ENCODE data around the gene KCTD10.
"Not testable (repeated sequence)": the region's sequence is repeated elsewhere in the genome, so short reads cannot be mapped to it uniquely, and the experiment has no call there.

Gene KCTD10

DNA sequence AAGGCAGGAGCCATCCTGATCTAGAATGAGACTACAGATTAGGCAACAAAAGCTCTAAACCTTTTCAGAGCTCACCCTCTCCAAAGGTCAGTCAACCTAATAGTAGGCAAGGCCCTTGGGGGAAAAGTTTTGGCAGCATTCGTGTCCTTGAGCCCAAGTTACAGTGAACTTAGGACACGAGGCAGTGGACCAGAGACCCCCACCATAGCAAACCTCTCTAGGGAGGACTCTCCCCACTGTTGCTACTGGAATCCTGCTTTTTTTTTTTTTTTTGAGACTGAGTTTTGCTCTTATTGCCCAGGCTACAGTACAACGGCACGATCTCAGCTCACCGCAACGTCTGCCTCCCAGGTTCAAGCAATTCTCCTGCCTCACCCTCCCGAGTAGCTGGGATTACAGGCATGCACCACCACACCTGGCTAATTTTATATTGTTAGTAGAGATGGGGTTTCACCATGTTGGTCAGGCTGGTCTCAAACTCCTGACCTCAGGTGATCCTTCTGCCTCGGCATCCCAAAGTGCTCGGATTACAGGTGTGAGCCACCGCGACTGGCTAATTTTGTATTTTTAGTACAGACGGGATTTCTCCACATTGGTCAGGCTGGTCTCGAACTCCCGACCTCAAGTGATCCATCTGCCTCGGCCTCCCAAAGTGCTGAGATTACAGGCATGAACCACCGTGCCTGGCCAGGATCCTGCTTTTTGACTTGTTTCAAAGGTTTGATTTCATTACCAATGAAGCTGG, 3.4 kb downstream of the KCTD10 start:
- H3K36me3 Mint-ChIP-seq (ENCODE audit: low read depth): peaks cover 12% of the 10 kb centered on the region
- not testable (repeated sequence) for H3K27ac Mint-ChIP-seq; H3K27me3 Mint-ChIP-seq (ENCODE audit: low read depth); H3K9me3 Mint-ChIP-seq; H3K4me3 Mint-ChIP-seq; DNase-seq (ENCODE audit: low spot score)
- H3K4me1 Mint-ChIP-seq (ENCODE audit: low read depth): peaks cover 17% of the 10 kb centered on the region

DNA sequence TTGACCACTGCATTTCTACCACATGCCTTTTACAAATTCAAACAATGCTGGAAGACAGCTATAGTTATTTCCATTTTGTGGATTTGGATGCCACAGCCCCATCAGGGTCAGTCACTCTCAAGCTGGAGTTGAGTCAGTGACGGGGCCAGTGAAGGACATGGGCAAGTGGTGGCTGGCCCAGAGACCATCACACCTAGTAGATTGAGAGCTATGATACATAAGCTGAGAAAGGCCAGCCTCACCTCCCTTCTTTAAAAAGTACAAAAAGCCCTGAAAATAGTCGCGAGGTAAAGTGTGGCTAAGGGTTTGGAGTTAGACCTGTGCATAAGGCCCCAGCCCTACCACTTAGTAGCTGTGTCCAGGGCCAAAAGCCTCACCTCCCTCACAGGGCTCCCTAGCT, 4.1 kb downstream of the KCTD10 start:
- no peak overlapping the region for H3K27ac Mint-ChIP-seq
- H3K4me3 Mint-ChIP-seq: no peak overlapping the region
- H3K36me3 Mint-ChIP-seq (ENCODE audit: low read depth): peaks cover 15% of the 10 kb centered on the region
- H3K9me3 Mint-ChIP-seq: no peaks in the 10 kb centered on the region
- DNase-seq (ENCODE audit: low spot score): no peak
- peaks cover 15% of the 10 kb centered on the region for H3K4me1 Mint-ChIP-seq (ENCODE audit: low read depth)
- no peaks in the 10 kb centered on the region for H3K27me3 Mint-ChIP-seq (ENCODE audit: low read depth)

DNA sequence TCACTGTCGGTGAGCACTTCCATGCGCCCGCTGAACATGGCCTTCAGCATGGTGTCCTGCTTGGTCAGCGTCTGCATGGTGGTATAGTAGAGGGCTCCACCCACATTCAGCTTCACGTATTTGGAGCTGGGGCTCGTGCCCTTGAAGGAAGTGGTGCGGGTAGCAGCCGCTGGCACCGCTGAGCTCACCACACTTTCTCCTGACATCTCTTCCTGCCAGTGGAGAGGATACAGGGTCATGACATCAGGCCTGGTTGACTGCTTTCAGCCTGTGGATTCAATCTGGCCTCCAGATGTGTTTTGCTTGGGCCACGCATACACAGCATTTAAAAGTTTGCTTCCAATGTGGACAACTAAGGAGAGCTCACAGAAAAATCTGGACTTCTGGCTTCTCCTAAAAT, 7.6 kb downstream of the KCTD10 start:
- Mint-ChIP-seq H3K9me3 (no peaks in the 10 kb centered on the region), H3K27me3 (ENCODE audit: low read depth) (no peaks in the 10 kb centered on the region), H3K4me1 (ENCODE audit: low read depth) (peaks cover under 1% of the 10 kb centered on the region), H3K27ac (no peak overlapping the region), H3K4me3 (no peak overlapping the region), H3K36me3 (ENCODE audit: low read depth) (peaks cover 9% of the 10 kb centered on the region)
- no peak for DNase-seq (ENCODE audit: low spot score)

DNA sequence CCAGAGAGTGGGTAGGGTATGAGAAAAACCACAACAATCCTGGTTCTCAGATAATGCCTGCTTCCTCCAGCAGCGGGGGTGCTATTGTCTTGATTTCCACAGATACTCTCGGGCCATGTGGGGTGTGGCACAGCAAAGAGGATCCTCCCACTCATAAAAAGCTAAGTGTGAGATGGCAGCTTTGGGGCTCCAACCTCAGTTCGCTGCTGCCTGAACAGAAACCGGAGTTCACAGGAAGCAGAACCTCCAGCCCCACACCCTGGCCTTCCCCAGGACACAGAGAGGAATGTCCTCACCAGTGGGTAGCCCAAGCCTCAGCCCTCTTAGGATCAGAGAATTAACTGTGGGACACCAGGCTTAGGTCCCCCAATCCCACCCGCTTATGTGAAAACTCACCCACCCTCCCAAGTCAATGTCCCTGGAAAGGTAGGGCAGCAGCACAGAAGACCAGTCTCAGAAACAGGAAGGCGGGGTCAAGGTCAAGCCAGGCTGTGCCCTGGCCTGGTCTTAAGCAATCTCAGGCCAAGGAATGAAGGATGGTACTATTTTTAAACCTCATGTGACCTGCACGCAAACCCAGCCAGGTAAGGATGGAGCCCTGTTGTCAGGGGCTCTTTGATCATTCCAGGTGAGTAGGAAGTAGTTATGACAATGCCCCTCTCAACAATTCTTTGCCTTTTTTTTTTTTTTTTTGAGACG, 9.0 kb downstream of the KCTD10 start:
- peaks cover 10% of the 10 kb centered on the region for H3K36me3 Mint-ChIP-seq (ENCODE audit: low read depth)
- no peak for DNase-seq (ENCODE audit: low spot score)

DNA sequence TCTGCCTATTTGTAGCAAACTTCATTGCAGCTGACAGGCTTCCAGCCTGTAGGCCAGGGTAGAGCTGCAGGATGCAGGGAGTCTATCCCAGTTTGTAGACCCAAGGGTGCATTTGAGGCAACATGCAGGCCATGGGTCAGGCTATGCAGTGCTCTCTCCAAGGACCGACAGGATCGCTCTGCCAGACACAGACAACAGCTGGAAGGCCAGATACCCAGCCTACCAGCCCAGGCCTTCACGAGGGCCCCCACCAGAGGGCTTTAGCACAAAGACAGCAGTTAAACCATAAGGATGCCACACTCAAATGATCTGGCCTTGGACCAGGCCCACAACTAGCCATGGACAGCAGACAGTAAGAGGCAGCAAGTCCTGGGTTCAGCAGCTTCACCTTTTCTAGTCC, 10.3 kb downstream of the KCTD10 start:
- Mint-ChIP-seq H3K27ac (no peak overlapping the region), H3K36me3 (ENCODE audit: low read depth) (peaks cover 10% of the 10 kb centered on the region), H3K27me3 (ENCODE audit: low read depth) (no peaks in the 10 kb centered on the region), H3K4me3 (no peak overlapping the region), H3K4me1 (ENCODE audit: low read depth) (peaks cover 18% of the 10 kb centered on the region), H3K9me3 (no peaks in the 10 kb centered on the region)
- no peak for DNase-seq (ENCODE audit: low spot score)

More for the DNA sequence above, 9.0 kb downstream of the KCTD10 start:
- H3K27ac Mint-ChIP-seq: no peak overlapping the region
- no peaks in the 10 kb centered on the region for H3K9me3 Mint-ChIP-seq
- no peaks in the 10 kb centered on the region for H3K27me3 Mint-ChIP-seq (ENCODE audit: low read depth)
- no peak overlapping the region for H3K4me3 Mint-ChIP-seq
- H3K4me1 Mint-ChIP-seq (ENCODE audit: low read depth): peaks cover 12% of the 10 kb centered on the region

DNA sequence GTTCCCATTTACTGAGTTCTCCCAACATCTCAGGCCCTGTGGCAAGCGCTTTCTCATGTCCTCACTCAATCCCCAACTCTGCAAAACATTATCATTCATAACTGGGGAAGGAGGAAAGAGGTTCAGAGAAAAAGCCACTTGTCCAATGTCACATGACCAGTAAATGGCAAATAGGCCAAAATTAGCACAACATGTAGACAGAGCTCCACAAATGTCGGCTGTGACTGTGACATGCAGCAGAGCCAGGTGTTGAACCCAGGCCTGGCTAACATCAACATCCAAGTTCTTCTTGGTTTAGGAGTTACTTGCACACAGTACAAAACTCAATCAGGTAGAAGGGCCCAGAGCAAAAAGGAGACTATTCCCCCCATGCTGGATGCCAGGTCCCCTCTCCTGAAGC, 10.8 kb downstream of the KCTD10 start:
- peaks cover 20% of the 10 kb centered on the region for H3K4me1 Mint-ChIP-seq (ENCODE audit: low read depth)
- H3K36me3 Mint-ChIP-seq (ENCODE audit: low read depth): peaks cover 12% of the 10 kb centered on the region
- no peak overlapping the region for H3K27ac Mint-ChIP-seq
- no peaks in the 10 kb centered on the region for H3K27me3 Mint-ChIP-seq (ENCODE audit: low read depth)
- H3K9me3 Mint-ChIP-seq: no peaks in the 10 kb centered on the region
- DNase-seq (ENCODE audit: low spot score): no peak
- no peak overlapping the region for H3K4me3 Mint-ChIP-seq

DNA sequence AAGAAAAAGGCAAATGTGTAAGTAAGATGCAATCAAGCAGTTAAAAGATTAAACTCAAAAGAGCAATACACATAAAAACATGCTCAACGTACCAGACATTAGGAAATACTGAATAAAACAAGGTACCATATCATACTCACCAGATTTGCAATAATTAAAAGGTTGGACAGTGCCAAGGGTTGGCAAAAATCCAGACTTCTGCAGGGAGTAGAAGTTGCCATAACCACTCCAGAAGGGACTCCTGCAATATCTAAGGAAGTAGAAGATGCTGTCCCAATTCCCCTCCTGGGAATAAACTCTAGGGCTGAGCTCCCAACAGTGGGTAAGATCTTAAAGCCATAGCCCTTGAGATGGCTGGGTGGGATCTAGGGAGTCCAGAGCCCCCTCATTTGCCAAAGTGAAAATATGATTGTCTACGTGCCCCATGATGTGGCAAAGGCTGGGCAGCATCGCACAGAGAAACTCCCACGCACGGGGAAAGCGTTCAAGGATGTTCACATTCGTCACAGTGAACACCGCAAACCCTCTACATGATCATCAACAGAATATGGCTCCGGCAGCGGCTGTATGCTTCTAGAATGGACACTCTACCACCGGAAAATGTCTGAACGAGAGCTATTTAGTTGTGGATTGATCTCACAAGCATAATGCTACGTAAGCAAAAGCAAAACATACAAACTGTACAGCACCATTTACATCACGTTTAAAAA, 12.3 kb downstream of the KCTD10 start:
- no peak overlapping the region for H3K4me3 Mint-ChIP-seq
- H3K4me1 Mint-ChIP-seq (ENCODE audit: low read depth): peaks cover 24% of the 10 kb centered on the region
- DNase-seq (ENCODE audit: low spot score): no peak
- H3K9me3 Mint-ChIP-seq: no peaks in the 10 kb centered on the region
- no peaks in the 10 kb centered on the region for H3K27me3 Mint-ChIP-seq (ENCODE audit: low read depth)
- peaks cover 14% of the 10 kb centered on the region for H3K36me3 Mint-ChIP-seq (ENCODE audit: low read depth)
- no peak overlapping the region for H3K27ac Mint-ChIP-seq

DNA sequence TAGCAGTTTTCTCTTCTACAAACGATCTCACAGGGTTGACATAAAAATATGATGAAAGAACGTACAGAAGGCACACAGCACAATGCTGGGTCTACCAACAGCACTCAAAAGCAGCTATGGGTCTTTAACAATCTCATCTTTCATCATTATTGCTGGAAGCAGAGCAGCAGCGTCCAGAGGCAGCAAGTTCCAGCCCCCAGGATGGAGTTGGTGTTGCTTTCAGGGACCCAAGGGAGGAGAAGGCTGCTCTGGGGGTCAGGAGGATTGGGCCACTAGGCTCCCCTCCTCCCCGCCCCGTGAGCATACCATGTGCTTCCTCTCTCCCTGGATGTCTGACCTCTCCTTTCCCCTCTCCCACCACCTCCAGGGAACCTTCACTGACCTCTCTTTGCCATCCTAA, 13.3 kb downstream of the KCTD10 start:
- H3K4me3 Mint-ChIP-seq: peak overlapping the region; percentile 17
- H3K27ac Mint-ChIP-seq: peak overlapping the region; percentile 76
- DNase-seq (ENCODE audit: low spot score): no peak
- peaks cover 16% of the 10 kb centered on the region for H3K36me3 Mint-ChIP-seq (ENCODE audit: low read depth)
- no peaks in the 10 kb centered on the region for H3K9me3 Mint-ChIP-seq
- H3K4me1 Mint-ChIP-seq (ENCODE audit: low read depth): peaks cover 31% of the 10 kb centered on the region
- no peaks in the 10 kb centered on the region for H3K27me3 Mint-ChIP-seq (ENCODE audit: low read depth)

DNA sequence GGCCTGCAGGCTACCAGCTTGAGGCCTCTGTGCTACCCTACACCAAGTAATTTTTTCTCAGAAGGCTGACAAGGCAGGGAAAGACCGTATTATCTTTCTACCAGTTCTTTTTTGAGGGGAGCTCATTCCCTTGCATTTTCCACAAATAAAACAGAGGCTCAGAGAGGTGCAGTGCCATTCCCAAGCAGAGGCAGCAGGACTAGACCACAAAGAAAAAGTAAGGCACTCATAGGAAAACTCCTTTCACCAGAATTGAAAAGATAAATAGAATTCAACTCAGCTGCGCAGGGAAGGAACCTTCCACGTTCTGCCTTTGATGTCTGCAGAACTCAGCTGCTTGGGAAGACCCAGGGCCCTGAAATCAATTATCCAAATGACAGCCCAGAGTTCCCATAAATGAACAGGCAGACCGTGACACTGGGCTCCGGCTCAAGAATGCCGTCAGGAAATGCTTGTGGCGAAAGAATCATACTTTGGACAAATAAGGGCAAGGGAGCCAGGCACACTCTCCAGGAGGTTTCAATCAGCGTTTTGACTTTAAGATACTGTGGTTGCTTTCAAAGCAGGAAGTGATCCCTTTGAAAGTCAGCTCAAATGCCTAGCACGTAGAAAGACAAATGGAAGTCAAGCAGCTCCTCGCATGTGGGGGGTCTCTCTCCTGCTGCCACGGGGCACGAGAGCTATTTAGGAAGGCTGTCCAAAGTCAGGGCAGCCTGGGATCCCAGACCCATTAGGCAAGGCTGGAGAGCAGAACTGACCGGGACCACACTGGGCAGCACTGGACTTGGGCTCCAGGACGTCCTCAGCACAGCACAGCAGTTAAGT, 14.0 kb downstream of the KCTD10 start:
- H3K27ac Mint-ChIP-seq: peak overlapping the region; percentile 76
- peak overlapping the region; percentile 30 for H3K4me3 Mint-ChIP-seq
- peaks cover 33% of the 10 kb centered on the region for H3K4me1 Mint-ChIP-seq (ENCODE audit: low read depth)
- no peak for DNase-seq (ENCODE audit: low spot score)
- no peaks in the 10 kb centered on the region for H3K27me3 Mint-ChIP-seq (ENCODE audit: low read depth)
- H3K9me3 Mint-ChIP-seq: no peaks in the 10 kb centered on the region
- H3K36me3 Mint-ChIP-seq (ENCODE audit: low read depth): peaks cover 16% of the 10 kb centered on the region

DNA sequence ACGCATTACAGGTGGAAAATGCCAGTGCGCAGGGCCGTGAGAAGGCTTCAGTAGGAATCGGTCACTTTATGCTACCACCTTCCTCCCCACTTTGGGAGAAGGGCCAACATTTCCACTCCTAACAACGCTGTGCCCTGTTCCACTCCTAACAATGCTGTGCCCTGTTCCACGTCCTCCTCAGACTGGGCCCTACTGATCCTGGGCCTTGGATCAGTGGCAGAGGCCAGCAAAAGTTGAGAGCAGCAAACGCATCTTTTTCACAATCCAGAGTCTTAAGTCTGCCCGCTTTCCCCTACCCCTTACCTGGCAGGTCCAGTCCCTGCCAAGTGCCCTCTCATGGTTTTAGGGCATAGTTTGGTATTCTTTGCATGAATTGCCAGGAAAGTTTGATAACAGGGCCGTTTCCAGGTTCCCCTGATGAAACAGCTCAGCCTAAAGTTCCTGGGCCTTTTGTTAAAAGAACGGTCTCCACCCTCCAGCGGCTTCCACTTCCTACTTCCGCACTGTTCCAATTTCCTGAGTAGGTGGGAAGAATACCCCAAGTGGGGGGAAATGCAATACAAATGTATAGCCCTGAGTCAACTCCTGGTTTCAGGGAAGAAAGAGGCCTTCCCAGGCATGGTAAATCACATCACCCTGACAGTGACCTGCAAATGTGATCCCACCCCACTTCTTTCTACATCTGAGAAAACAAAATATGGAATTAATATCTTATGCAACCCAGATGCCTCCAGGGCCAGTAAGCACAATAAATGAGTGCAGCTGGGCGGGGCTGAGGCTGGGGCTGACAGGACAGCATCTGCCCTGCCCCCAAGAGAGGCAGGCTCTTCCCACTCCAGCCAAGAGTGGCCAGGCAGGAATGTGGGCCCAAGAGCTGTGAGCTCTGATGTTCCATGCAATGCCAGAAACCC, 15.0 kb downstream of the KCTD10 start:
- H3K4me1 Mint-ChIP-seq (ENCODE audit: low read depth): peaks cover 33% of the 10 kb centered on the region
- no peaks in the 10 kb centered on the region for H3K27me3 Mint-ChIP-seq (ENCODE audit: low read depth)
- H3K4me3 Mint-ChIP-seq: no peak overlapping the region
- DNase-seq (ENCODE audit: low spot score): no peak
- H3K9me3 Mint-ChIP-seq: no peaks in the 10 kb centered on the region
- H3K27ac Mint-ChIP-seq: peak overlapping the region; percentile 2
- peaks cover 24% of the 10 kb centered on the region for H3K36me3 Mint-ChIP-seq (ENCODE audit: low read depth)

DNA sequence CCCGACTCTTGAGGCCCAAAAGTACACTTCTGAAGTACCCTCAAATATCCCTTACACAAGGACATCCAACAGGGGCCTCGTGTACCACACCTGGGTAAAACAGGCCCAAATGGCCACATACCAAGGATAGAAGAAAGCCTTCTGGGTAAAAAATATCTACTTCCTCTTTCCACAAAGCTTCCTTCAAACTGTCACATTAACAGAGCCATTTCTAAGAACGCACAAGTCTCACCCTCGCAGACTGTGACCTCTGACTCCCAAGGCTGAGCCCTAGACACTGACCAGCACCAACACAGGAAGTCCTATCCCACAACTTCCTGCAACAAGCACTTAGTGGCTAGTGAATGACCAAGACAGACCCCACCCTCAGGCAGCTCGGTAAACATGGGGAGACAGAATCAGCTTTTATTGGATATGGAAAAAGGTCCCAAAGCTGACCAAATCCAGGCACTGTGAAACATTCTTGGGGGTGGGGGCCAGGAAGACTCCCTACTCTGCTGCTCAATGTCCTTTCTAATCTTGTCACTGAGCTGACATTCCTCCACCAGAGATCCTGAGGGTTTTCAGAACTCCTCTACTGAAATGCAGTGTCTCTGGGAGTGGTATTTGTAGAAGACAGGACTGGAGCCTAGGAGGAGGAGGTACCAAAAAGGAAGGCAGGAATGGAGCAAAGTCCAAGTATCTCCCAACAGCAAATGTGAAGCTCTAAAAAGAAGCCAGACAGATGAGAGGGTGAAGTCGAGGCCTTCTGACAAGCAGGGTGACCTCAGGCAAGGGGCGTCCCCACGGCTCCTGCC, 15.9 kb downstream of the KCTD10 start:
- H3K27ac Mint-ChIP-seq: peak overlapping the region; percentile 80
- no peaks in the 10 kb centered on the region for H3K27me3 Mint-ChIP-seq (ENCODE audit: low read depth)
- no peaks in the 10 kb centered on the region for H3K9me3 Mint-ChIP-seq
- no peak for DNase-seq (ENCODE audit: low spot score)
- peaks cover 33% of the 10 kb centered on the region for H3K4me1 Mint-ChIP-seq (ENCODE audit: low read depth)
- H3K4me3 Mint-ChIP-seq: no peak overlapping the region
- peaks cover 29% of the 10 kb centered on the region for H3K36me3 Mint-ChIP-seq (ENCODE audit: low read depth)

DNA sequence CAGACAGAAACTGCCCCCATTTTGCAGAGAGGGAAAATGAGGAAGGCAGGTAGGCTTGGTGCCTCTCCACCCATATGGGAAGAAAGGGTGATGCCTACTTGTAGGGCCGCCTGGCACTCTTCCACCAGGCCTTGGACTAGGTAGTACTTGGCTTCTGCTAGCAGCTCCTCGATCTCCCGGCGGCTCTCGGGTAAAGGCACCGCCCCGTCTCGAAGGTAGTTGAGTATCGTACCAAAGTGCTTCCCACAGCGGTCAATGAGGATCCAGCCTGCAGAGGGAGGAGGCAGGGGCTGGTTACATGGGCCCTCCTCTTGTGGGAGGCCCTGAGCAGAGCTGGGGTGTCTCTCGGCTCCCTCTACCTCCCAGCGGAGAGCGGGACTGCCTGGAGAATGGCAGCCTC, 16.6 kb downstream of the KCTD10 start:
- no peak overlapping the region for H3K27ac Mint-ChIP-seq
- H3K9me3 Mint-ChIP-seq: no peaks in the 10 kb centered on the region
- peaks cover 29% of the 10 kb centered on the region for H3K36me3 Mint-ChIP-seq (ENCODE audit: low read depth)
- no peaks in the 10 kb centered on the region for H3K27me3 Mint-ChIP-seq (ENCODE audit: low read depth)
- H3K4me3 Mint-ChIP-seq: no peak overlapping the region
- H3K4me1 Mint-ChIP-seq (ENCODE audit: low read depth): peaks cover 33% of the 10 kb centered on the region
- no peak for DNase-seq (ENCODE audit: low spot score)

Measured in T-helper 2 cell treated with Interferon-gamma antibody and Interleukin-4, amounts not matched to agents 5 μg/mL and 100 μg/mL, for 36 hours (primary cell).